Esophagus muscularis mucosa (tissue), 4 donors: ENCODE measurements around the gene LAMTOR5. TPM values are rescaled to one million over a fixed set of nuclear protein-coding genes. Genes with fewer than 3 reads are reported as not detected.
"Not testable (repeated sequence)": the region's sequence is repeated elsewhere in the genome, so short reads cannot be mapped to it uniquely, and the experiment has no call there.

Experiments used
- DNase-seq: peaks from one replicate; pipeline ENCODE4 v3.0.0-alpha.2; 2017; ENCODE audit errors: extremely low spot score
- H3K27ac ChIP-seq, 4 donors: fragments of 200-600 bp; sonication (generic); replicated peaks in 1 of 4; 1 replicate in 3 of 4; 2 replicates in 1 of 4; pipeline ENCODE4 v1.5.1; 2016 to 2019; ENCODE audit warnings: mild to moderate bottlenecking in 1 of 4
- H3K27me3 ChIP-seq, 4 donors: fragments of 200-600 bp; sonication (generic); one replicate each; pipeline versions ENCODE4 v1.5.1 to v1.6.0; 2016 to 2019
- H3K36me3 ChIP-seq, 4 donors: fragments of 200-600 bp; sonication (generic); one replicate each; pipeline ENCODE4 v1.5.1; 2016 to 2019
- H3K4me1 ChIP-seq, 4 donors: fragments of 200-600 bp; sonication (generic); one replicate each; pipeline ENCODE4 v1.5.1; 2016 to 2019
- H3K4me3 ChIP-seq, 4 donors: fragments of 200-600 bp; sonication (generic); 1 replicate in 2 of 4; 2 replicates in 2 of 4; pipeline ENCODE4 v1.5.1; 2016 to 2019; ENCODE audit warnings: mild to moderate bottlenecking in 4 of 4, moderate library complexity in 1 of 4
- H3K9me3 ChIP-seq, 4 donors: fragments of 200-600 bp; sonication (generic); 1 replicate in 3 of 4; 2 replicates in 1 of 4; pipeline ENCODE4 v1.5.1; 2016 to 2019
- EP300 ChIP-seq: sonication (generic); formaldehyde crosslinking; IDR thresholded peaks from one replicate; pipeline ENCODE4 v1.6.1; 2017; ENCODE audit warnings: antibody characterized with exemption
- POLR2A ChIP-seq: fragments of 450-650 bp; IDR thresholded peaks from one replicate; pipeline ENCODE4 v1.6.1; 2017; ENCODE audit warnings: antibody characterized with exemption, moderate library complexity, mild to moderate bottlenecking, low read depth
- POLR2AphosphoS5 ChIP-seq, 2 donors: sonication (generic); formaldehyde crosslinking; IDR thresholded peaks; one replicate each; pipeline ENCODE4 v1.6.1; 2017; ENCODE audit warnings: antibody characterized with exemption in 2 of 2
- WGBS: methylation state at CpG from one replicate; pipeline ENCODE4 v1.1.5; 2018; 5-methylcytosine and 5-hydroxymethylcytosine counted together
- intact Hi-C: fragments of 100-400 bp; cut with DNase I; formaldehyde crosslinking; loops from one replicate; pipeline ENCODE4 v1.15.1; 2023
- total RNA-seq, 4 donors: library from RNA; depleted of rRNA; stranded (reverse); fragments of >200 nt; gene quantifications; one replicate each; pipeline versions ENCODE4 v1.1.0 to v1.2.1, GENCODE V29; 2016
- TF ChIP-seq, protein P1 (sequence below), 3 experiments: fragments of 200-600 bp in 2 of 3; fragments of 450-650 bp in 1 of 3; sonication (generic) in 2 of 3; IDR thresholded peaks; one replicate each; pipeline ENCODE4 v1.5.1; 2017 to 2019; ENCODE audit warnings: antibody characterized with exemption in 3 of 3, mild to moderate bottlenecking in 2 of 3, moderate library complexity in 1 of 3

The LAMTOR5 gene
- total RNA-seq, 4 donors from 2014 or later: 59.9 to 113 (median 71.0) TPM

DNA sequence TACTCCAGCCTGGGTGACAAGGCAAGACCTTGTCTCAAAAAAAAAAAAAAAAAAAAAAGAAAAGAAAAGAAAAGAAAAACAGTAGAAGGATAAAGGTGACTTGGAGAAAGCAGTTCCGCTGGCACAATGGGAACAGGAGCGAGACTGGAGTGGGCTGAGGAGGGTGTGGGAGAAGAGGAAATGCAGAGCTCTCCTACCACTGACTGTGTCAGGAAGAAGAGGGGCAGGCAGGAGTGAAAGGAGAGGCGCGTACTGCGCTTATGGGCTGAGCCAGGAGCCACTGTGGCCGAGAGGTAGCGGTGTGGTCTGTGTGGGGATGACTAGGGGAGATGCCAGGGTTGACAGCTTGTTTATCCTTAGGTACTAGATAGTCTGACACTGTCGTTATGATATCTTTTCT, 37.1 kb upstream of the LAMTOR5 start:
- H3K9me3 ChIP-seq: no peaks in the 10 kb centered on the region
- DNase-seq: no peak
- H3K27me3 ChIP-seq: peaks cover 0 to 10% (median 0%) of the 10 kb centered on the region in 4 donors
- no peak overlapping the region for H3K27ac ChIP-seq
- TF ChIP-seq POLR2A (no peak), EP300 (no peak), POLR2AphosphoS5 (IDR thresholded peaks at IDR 0.05) (no peak)
- TF ChIP-seq, protein P1, sequence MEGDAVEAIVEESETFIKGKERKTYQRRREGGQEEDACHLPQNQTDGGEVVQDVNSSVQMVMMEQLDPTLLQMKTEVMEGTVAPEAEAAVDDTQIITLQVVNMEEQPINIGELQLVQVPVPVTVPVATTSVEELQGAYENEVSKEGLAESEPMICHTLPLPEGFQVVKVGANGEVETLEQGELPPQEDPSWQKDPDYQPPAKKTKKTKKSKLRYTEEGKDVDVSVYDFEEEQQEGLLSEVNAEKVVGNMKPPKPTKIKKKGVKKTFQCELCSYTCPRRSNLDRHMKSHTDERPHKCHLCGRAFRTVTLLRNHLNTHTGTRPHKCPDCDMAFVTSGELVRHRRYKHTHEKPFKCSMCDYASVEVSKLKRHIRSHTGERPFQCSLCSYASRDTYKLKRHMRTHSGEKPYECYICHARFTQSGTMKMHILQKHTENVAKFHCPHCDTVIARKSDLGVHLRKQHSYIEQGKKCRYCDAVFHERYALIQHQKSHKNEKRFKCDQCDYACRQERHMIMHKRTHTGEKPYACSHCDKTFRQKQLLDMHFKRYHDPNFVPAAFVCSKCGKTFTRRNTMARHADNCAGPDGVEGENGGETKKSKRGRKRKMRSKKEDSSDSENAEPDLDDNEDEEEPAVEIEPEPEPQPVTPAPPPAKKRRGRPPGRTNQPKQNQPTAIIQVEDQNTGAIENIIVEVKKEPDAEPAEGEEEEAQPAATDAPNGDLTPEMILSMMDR (IDR thresholded peaks at IDR 0.05): no peak
- H3K4me1 ChIP-seq: no peaks in the 10 kb centered on the region
- intact Hi-C loops: no loop called here
- no peaks in the 10 kb centered on the region for H3K36me3 ChIP-seq
- WGBS: 80% methylated on average over 8 of the region's 8 CpGs
- H3K4me3 ChIP-seq: no peak overlapping the region

DNA sequence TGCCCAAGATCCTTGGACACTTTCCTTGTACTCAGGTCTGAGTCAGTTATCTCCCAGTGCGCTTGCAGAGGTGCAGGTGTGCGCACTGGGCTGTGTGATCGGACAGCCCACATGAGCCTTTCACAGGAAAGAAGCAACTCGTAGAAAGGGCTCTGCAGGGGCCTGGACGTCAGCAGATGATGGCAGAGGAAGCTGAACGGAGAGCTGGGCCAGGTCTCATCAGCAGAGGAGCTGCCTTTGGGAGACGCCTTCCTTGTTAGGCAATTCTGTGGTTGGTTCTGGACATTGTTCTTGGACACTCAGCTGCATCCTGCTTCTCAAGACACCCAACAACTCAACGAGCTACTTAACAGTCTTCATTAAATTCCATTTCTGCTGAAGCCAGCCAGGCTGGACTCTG, 36.0 kb upstream of the LAMTOR5 start:
- Histone ChIP-seq H3K4me1 (no peaks in the 10 kb centered on the region), H3K9me3 (no peaks in the 10 kb centered on the region), H3K27ac (no peak overlapping the region), H3K4me3 (no peak overlapping the region), H3K27me3 (peaks cover 0 to 2% (median 0%) of the 10 kb centered on the region in 4 donors), H3K36me3 (no peaks in the 10 kb centered on the region)
- TF ChIP-seq POLR2AphosphoS5 (IDR thresholded peaks at IDR 0.05) (no peak), POLR2A (no peak), EP300 (no peak)
- TF ChIP-seq, protein P1 (IDR thresholded peaks at IDR 0.05): no peak
- WGBS: 57% methylated on average over 3 of the region's 8 CpGs
- intact Hi-C loops: no loop called here
- no peak for DNase-seq

DNA sequence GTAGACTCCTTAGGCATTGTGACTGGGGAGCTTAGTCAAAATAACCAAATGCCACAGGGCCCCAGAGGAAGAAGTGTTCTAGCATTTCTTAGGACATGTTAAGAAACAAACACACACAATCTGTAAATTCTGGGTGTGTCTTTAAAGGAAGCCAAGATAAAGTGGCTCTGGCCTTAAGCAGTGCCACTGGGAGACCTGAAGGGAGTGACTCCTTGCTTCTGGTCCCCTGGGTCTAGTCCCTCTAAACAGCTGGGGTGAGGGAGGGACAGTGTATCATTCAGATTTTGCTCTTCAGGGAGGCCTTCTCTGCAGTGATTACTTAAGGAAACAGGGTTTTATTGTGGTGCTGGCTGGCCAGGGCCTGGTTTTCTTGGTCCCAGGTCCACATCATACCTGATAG, 34.4 kb upstream of the LAMTOR5 start:
- Histone ChIP-seq H3K4me1 (no peaks in the 10 kb centered on the region), H3K27ac (no peak overlapping the region), H3K9me3 (no peaks in the 10 kb centered on the region), H3K4me3 (no peak overlapping the region), H3K36me3 (no peaks in the 10 kb centered on the region), H3K27me3 (no peaks in the 10 kb centered on the region)
- TF ChIP-seq, protein P1 (IDR thresholded peaks at IDR 0.05): no peak
- TF ChIP-seq POLR2AphosphoS5 (IDR thresholded peaks at IDR 0.05): no peak
- TF ChIP-seq POLR2A: no peak
- no peak for TF ChIP-seq EP300
- no peak for DNase-seq
- intact Hi-C loops: no loop called here

DNA sequence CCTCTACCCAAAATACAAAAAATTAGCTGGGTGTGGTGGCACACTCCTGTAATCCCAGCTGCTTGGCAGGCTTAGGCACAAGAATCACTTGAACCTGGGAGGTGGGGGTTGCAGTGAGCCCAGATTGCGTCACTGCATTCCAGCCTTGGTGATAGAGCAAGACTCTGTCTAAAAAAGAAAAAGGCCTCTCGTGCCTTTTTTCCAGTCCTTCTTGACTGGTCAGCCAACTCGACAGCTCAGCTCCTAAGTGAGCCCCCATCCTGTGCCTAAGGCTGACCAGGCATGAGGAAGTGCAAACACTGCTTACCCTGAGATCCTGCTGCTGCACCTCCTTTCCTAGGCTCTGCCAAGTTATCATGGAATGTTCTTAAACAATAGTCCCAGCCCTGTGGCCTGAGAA, 33.4 kb upstream of the LAMTOR5 start:
- no peak for DNase-seq
- Histone ChIP-seq H3K4me1 (no peaks in the 10 kb centered on the region), H3K9me3 (no peaks in the 10 kb centered on the region), H3K36me3 (no peaks in the 10 kb centered on the region), H3K27ac (no peak overlapping the region), H3K4me3 (no peak overlapping the region), H3K27me3 (no peaks in the 10 kb centered on the region)
- TF ChIP-seq EP300 (no peak), POLR2A (no peak), POLR2AphosphoS5 (IDR thresholded peaks at IDR 0.05) (no peak)
- TF ChIP-seq, protein P1 (IDR thresholded peaks at IDR 0.05): no peak
- intact Hi-C loops: no loop called here
- 49% methylated on average over 3 of the region's 3 CpGs for WGBS

DNA sequence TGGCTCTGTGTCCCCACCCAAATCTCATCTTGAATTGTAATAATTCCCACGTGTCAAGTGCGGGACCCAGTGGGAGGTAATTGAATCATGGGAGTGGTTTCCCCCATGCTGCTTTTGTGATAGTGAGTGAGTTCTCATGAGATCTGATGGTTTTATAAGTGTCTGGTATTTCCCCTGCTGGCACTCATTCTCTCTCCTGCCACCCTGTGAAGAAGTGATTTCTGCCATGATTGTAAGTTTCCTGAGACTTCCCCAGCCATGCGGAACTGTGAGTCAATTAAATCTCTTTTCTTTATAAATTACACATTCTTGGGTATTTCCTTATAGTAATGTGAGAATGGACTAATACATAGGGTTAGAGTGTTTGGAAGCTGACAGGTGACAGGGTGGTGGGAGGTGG, 32.4 kb upstream of the LAMTOR5 start:
- H3K27me3 ChIP-seq, DNase-seq, H3K27ac ChIP-seq, H3K4me1 ChIP-seq, H3K4me3 ChIP-seq, H3K36me3 ChIP-seq, H3K9me3 ChIP-seq, intact Hi-C loops: not testable (repeated sequence)
- 94% methylated on average over 3 of the region's 3 CpGs for WGBS
